ENCODE measurements around the gene NAPA.
"Not testable (repeated sequence)": the region's sequence is repeated elsewhere in the genome, so short reads cannot be mapped to it uniquely, and the experiment has no call there.

The NAPA gene

DNA sequence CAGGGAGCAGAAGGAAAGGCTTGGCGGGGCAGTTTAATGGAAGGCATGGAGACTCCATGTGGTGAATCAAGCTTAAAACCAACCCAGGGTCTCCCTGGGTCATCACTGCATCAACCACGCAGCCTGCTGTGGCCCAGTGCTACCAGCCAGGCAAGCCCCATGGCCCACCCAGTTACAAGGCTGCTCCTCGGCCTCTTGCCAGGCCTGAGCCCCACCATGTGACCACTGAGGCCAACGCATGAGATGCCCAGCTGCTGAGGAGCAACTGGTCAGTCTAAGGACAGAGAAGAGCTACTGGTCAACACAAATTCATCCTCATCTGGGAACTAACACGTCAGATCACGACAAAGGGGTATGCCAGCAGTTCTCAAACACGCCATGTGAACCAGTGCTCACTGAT, 15.5 kb downstream of the NAPA start:
- DNase-seq: no peak

DNA sequence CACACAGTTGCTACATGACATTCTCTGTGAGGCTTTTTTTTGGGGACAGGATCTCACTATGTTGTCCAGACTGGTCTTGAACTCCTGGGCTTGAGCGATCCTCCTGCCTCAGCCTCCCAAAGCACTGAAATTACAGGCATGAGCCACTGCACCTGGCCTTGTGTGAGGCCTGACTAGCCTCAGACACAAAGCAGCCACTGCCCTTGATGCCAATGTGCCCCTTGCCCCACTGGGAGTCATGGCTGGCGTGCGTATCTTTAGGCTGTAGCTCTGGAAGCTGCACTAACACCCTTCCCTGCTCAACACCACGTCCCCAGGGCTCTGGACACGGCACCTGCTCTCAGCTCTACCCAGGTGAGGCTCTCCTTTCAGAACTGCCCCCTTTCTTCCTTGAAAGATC, 16.3 kb downstream of the NAPA start:
- DNase-seq: no peak

DNA sequence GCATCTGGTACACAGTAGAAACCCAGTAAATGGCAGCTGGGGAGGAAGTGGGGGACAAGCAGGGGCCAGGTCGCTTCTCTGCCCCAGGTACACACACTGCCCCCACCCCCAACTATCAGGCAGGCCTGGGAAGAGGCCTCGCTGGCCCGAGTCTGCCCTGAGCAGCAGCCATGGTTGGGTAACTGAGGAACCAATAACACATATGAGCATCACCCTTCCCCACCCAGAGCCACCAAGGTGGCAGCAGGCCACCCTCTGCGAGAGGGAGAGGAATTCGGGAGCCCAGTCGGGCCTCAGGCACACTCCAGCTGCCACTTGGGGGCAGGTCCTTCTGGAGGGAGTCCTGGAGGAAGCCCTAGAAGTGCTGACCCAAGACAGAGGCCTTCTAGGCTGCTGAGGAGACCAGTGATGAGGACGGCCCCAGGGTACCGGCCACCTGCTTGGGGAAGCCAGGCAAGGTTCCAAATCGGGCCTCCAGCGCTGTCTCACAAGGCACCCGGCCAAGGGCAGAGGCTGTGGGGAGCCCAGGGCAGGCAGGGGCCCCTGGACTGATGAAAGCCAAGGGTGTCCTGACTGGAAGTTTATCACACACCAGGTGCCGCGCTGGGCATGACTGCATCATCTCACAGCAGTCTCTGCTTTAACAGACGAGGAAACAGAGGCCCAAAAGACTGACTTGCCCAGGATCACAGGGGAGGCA, 16.9 kb downstream of the NAPA start:
- DNase-seq: no peak

DNA sequence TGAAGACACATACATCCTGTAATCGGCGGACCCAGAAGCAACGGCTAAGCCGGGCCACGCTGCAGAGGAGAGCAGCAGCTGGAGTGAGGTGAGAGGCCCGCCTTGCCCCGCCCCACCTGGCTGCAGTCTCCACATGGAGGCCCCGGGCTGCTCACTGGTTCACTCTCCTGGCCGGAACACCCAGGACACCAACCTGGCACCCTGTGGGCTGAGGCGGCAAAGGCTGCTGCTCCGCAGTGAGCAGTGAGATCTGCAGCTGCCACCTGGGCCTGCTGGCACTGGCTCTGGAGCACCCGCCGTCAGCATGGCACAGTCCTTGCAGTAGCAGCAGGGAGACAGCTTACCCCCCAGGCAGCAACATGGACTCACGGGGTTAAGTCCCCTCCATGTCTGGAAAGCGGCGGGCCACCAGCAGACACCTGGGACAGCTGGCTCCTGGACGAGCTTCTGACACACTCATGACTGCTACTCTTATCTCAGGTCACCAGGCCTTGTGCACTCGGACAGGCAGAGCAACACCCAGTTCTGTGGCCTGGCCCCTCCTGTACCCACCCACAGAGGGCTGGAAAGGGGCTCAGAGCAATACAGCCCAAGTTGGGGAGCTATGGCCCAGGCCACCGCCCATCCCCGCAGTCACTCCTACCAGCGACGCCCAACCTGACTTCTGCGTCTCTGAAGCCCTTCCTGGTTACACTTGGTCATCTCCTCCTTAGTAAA, 17.7 kb downstream of the NAPA start:
- no peak for DNase-seq

DNA sequence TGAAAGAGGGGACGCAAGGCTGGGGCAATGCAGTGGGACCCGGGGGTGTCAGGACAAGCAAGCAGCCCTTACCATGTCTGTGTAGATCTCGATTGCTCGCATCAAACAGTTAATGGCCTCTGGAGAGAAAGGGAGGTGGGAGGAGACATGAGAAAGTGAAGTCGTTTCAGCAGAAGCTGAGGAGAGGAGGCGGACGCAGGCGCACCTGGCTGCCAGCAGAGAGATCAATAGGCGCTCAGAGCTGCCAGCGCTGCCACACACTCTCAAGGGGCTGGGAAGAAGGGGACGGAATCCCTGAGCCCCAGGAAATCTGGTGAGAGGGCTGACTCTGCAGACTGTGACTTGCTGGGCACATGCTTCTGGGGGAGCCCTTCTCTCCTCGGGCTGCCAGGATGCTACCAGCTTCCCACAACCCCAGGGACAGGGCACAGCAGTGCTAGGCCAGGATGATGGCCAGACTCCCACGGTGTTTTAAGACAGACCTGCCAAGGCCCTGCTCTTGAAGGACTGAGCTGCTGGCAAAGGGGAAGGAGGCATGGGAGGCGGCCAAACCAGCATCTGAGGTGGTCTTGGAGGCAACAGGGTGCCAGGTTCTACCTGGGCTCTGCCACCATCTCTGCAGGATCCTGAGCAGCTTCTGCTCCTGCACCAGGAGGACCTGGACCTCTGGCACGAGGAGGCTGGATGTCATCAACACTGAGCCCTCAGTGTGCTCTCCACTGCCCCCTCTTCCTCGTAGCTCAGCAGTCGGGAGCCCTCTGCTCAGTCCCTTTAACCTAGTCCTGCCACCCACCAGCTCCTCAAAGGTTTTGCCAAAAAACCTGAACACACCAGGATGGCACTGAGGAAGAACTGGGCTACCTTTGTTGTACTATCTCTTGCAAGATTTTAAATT, 19.1 kb downstream of the NAPA start:
- no peak for DNase-seq

DNA sequence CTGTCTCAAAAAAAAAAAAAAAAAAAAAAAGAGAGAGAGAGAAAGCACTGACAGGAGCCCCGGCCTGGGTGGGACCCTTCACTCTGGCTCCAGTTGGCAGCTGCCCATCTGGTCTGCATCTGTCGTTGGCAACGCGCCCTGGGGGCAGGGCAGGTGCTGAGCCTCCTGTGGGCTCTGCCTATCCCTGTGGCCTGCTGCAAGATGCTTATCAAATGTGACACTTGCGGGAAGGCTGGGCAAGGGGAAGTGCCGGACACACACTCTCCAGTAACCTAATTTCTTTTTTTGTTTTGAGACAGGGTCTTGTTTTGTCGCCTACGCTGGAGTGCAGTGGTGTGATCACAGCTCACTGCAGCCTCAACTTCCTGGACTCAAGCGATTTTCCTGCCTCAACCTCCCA, 20.1 kb downstream of the NAPA start:
- no peak for DNase-seq

DNA sequence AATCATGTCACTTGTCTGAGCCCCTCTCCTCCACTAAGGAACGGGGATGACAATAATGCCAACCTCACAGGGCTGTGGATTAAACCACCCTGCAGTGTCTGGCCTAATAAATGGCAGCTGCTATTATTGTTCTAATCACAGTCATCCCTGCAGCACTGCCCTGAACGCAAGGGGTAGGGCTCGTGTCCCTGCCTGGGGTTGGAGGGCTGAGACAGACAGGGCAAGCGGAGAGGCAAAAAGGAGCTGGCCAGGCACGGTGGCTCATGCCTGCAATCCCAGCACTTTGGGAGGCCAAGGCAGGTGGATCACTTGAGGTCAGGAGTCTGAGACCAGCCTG, 20.7 kb downstream of the NAPA start:
- DNase-seq: no peak

DNA sequence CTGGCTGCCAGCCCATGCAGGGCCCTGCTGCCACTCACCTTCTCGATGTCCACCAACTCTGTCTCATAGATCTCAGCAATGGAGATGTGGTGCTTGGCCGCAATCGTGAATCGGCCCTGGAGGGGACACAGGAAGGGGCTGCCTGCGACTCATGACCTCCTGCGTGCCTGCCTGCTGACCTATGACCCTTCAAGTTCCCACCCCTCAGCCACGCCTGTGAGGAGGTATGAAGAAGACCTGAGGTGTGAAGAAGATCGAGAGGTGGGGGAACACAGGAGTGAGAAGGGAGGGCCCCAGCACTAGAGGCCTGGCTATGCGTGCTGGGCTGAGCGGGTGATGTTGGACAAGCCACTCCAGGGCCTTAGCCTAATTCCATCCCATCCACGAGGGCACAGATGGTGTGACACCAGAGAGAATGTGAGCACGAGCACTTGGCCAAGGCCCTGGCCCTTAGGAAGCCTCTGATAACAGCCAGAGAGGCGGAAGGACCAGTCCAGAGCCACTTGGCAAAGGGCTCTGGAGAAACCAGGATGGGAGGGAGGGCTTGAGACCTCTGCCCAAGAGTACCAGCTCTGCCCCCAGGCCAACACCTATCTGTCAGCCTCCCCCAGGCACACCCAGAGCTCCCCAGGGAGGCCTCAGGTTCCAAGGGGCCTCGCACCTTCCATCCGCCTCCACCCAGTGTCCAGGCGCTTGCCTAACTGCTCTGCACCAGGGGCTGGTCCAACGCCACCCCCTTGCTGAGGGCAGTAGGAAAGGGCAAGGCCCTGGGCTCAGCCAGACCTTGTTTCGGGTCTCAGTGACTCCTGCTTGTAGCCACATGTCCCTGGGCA, 21.3 kb downstream of the NAPA start:
- peak; percentile 80 to 92 for DNase-seq

DNA sequence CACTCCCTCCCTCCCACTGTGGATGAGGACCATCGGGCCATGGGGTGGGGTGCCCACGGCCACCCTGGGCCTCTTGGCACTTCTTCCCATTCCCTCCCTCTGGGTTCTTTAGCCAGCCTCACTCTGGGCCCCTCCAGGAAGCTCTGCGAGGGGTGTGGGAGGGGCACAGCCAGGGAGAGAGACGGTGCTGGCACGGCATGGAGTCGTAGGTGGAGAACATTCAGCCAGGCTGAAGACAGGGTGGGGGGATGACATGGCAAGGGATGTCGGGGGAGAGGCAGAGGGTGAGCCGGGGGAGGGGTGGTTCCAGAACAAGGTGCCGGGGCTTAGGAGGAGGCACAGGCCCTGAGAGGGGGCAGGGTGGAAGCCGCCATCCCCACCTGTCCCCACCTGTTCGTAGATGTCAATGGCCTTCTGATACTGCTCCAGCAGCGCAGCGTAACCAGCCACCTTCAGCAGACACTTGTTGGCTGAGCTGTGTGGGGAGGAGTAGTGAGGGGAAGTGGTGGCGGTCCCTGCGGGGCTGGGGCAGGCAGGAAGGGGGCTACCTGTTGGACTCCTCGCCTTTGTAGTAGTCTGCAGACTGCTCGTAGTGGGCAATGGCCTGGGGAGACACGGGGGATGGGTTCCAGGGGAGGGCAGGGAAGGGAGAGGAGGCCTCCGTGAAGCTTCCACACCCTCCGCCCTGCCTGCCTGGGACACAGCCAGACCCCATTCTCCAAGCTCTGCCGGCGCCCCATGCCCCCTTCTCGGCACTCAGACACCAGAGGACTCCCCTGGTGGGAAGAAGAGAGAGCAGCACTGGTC, 22.1 kb downstream of the NAPA start:
- DNase-seq: no peak

DNA sequence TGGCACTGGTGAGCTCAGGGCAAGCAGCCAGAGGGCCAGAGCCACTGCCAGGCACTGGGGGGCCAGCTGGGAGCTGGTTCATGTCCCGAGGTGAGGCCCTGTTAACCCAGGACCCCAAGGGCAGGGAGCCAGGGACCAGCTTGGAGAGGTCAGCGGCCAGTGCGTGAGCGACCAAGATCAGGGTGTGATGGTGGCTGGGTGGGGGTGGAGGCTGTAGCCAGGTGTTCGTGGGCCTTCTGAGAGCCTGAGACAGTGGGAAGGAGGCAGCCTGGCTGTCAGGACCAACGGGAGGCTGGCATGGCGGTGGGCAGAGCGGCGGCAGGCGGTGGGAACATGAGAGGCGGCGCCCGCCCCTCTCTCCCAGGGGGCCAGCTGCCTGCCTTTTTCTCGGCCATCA, 22.7 kb downstream of the NAPA start:
- DNase-seq: no peak

DNA sequence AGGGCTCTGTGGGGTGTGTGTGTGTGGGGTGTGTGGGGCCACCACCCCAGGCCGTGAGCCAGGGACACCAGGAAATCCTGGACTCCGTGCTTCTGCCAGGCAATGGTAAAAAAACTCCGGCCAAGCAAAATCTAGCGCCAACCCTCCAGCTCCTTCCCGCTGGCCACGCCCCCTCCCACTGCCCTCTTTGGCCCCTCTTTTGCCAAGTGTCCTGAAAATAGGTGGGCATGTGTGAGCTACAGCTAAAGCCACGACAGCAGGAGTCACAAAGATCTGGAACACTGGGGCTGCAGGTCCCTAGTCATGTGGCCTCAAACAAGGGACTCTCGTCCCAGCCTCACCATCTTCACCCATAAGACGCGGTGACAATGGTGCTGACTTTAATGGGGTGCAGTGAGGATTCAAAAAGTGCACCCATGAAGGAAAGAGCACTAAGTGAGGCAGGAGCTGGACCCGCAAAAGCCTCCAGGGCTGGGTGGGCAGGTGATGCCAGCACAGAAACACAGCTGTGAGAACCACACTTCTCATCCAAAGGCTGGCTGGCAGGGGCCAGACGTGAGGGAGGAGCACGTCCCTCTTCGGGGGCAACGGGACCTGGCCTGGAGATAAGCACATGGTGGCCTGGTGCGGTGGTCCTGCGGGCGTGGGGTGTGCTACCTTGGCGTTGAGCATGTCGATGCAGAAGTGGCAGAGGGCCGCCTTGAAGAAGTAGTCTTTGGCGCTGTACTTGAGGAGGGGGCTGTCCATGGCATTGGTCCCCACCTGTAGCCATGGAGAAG, 23.3 kb downstream of the NAPA start:
- DNase-seq: no peak

DNA sequence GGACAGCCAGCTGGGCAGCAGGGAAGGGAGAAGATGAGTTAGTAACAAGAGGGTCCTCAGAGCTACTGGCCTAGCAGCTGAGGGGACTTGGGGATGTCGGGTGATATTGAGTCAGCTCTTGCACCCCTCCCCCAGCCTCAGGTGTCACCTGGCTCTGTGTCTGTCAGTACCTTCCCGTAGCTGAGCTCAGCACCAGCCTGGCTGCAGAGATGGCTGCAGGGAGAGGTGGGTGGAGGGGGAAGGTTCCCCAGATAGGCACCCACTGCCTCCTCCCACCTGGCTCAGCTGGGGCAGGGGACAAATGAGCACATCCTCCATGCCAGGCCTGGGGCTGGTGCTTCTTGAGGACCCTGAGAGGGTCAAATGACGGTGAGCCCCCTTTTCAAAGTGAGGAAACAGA, 24.0 kb downstream of the NAPA start:
- no peak for DNase-seq

DNA sequence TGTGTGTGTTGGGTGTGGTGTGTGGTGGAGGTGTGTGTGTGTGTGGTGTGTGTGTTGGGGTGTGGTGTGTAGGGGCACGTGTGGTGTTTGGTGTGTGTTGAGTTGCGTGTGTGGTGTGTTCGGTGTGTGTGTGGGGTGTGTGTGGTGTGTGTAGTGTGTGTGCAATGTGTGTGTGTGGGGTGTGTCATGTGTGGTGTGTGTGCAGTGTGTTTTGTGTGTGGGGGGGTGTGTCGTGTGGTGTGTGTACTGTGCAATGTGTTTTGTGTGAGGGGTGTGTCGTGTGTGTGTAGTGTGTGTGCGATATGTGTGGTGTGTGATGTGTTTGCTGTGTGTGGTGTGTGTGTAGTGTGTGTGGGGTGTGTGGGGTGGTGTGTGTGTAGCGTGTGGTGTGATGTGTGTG, 24.8 kb downstream of the NAPA start:
- no peak for DNase-seq

DNA sequence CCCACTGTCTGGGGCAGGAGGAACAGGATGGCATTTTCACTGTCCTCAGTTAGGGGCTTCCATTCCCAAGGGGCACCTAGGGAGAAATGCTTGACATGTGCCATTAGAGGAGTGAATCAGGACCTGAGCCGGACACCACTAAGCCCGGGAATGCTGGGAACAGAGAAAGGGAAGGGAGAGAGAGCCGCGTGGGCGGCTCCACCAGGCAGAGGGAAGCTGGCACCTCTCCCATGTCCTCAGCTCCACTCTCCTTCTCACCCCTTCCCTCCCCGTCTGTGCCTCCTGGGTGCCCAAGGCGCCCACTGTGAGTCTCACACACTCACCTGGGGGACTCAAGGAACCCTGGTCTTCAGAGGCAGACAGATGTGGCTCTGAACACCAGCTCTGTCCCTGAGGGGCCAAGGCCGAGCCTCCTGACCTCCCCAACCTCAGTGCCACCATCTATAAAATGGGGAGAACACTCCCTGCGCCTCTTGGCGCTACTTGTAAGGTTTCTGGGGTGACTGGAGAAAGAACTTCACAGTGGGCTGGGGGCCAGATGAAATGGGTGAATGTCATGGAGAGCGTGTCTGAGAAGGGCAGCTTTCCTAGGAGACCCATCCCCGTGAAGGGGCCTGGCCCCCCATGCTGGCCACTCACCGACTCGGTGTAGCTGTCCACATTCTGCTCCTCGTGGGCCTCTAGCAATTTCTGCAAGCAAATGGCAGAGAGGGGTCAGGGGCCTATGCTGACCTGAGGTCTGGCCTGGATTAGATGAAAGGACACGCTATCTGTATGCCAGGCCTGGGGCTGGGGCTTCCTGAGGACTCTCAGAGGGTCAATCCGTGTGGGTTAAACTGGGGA, 25.6 kb downstream of the NAPA start:
- DNase-seq: no peak

DNA sequence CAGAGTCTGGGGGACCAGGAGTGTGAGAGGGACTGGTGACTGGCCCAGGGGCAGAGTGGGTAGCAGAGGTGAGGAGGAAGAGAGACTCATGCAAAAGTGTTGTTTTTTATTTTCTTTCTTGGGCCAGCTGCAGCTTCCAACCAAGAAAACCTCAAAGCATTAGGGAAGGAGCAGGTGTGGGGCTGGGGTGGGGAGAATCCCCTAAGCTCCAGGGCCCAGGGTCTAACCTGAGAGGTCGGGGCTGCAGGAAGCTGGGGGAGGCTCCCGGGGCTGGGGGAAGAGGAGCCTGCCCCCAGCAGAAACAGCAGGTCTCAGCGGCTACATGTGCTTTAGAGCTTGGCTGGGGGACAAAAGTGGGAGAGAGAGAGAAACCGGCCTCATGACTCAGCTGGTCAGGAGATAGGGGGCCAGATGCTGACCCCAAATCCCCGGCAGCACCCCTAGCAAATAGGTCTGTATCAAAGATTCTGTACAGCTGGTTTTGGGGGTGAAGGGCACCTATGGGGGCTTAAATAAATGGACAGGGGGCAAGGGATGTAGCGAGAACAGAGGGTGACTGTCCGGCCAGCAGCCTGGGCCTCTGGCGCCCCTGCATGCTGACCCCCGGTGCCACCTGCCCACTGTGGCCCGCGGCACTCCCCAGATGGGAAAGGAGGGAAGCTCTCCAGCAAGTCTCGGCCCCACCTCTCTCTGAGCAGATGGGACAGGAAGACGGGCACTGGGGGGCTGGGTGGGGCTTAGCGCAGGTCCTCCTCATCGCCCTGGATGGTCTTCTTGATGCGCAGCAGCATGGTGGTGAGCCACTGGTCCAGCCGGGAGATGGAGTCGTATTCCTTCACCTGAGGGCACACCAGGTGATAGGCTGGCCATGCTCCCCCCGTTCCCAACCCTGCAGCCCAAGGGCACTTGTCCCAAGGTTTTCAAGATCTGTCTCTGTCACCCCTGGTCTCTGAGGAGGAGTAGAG, 27.0 kb downstream of the NAPA start:
- DNase-seq: no peak

DNA sequence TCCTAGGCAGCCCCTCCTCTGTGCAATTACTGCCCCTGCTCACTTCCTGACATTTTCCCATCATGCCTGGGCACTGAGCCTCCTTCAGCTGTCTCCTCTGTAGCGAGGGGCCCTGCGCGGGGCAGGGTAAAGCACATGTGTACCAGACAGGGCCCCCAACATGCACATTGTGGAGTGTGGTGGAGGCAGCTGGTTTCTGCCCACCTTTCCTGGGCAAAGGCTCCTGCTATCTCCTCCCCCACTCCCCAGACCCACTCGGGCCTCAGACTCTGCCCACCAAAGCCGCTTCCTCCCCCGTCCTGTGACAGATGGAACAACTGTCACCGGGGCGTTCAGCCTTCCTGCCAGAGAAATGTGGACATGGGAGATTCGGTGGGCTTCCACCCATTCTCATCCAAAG, 28.0 kb downstream of the NAPA start:
- DNase-seq: no peak

DNA sequence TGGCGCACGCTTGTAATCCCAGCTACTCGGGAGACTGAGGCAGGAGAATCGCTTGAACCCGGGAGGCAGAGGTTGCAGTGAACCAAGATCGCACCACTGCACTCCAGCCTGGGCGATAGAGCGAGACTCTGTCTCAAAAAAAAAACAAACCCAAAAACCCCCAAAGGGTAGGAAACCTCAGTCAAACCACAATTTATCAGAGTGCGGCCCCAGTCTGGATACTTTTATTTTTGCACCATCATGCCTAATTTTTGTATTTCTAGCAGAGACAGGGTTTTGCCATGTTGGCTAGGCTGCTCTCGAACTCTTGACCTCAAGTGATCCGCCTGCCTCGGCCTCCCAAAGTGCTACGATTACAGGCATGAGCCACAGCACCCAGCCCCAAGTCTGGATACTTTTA, 28.6 kb downstream of the NAPA start:
- DNase-seq: not testable (repeated sequence)

DNA sequence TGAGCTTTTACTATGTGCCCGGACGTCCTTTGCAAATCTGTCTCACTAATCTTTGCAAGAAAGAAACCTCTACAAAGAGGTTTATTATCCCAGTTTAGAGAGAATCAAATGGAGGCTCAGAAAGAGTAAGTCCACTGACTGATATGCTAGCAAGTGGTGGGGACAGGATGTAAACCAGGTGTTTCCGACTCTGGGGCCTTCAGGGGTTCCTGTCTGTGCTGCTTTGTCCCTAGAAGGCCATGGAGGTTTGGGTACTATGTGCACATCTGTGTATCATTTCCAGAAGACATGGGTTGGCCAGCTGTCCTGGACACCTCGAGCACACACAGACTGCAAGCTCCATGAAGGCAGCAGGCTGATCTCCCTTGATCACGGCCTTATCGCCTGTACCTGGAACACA, 29.7 kb downstream of the NAPA start:
- DNase-seq: no peak

Measured in cerebellar nuclear complex (tissue), 1 donor.